Islet precursor cell (in vitro differentiated cells): ENCODE measurements around the gene TANGO2.
A peak's percentile ranks its signal among the peaks of the same experiment; 100 is the strongest.

Experiments
- DNase-seq: peaks from one replicate; pipeline ENCODE4 v3.0.0-alpha.2; 2018

The TANGO2 gene

GRCh38 chr22:20014526-20015186 is 6.3 kb upstream of the TANGO2 start:
- DNase-seq: peak; percentile 45

- DNase-seq: no peak
Measured at GRCh38 chr22:20015187-20015625, 5.7 kb upstream of the TANGO2 start.

- DNase-seq: peak; percentile 68
Measured at GRCh38 chr22:20015971-20016733, 4.8 kb upstream of the TANGO2 start.

DNA sequence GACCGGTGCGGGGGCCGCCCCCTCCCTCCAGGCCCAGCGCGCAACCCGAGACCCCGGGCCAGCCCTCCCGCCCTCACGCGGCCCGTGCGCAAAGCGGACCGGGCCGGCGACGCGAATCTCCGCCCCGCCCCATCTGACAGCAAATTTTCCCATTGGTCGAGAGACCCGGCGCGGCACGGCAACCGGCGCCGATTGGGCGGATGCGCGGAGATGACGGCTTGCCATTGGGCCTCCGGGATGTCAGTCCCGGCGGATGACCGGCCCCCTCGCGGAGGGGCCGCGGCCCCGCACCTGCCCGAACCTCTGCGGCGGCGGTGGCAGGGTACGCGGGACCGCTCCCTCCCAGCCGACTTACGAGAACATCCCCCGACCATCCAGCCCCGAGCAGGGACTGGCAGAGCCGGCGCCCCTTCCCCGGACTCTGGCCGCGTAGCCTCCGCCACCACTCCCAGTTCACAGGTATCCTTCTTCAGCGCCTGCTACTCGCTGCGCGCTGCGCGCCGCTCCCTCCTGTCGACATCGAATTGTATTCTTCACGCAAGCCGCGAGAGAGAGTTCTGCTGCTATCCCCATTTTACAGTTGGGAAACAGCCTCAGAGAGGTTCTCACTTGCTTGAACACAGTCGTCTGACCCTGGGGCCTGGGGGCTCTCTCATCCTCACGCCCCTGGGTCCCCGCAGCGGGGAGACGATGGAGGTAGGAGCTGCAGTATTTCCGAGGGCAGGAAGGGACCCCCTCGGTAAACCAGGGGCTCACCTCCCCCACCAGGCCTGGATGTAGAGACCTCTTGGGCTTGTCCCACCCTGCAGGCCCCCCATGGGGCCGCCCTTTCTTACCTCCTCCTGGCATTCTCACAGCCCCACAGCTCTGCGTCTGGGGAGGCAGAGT is 3.9 kb upstream of the TANGO2 start, which contains the start of gene ARVCF:
Gene ARVCF (minus strand): TSS at position 90 of the 888 bp plus-strand sequence. CDS start 26,029 bp downstream, outside the sequence.
- peak; percentile 92 for DNase-seq

DNA sequence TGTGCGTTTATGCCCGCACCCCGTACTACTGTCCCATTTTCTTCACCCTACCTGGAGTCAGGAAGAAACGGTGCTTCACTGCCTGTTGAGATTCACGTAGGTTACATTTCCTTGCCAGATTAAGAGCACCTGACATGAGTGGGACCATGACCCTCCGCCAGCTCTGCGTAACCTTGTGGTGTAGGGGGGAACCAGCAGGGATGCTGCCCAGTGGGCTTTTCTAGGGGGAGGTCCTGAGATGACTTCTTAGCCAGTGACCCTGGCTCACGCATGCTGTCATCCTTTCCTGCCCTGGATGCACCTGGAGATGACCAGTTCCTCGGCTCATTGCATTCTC is 3.3 kb upstream of the TANGO2 start:
- DNase-seq: no peak

DNA sequence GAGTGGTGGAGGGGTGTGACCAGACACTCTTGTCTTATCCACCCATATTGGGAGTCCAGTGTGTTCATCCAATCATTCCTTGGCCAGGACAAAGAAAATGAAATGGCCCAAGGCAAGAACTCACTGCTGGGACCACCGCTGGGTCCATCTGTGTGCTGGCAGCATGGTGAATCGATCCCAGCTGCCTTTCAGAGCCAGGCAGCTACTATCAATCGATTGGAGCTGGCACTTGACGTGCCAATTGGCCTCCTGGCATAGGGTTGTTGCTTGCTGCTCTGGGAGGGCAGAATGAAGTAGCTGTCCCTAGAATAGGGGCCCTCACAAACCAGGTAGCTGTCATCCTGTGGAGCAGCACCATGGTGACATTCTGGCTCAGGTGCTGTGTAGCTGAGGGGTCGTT is 2.9 kb upstream of the TANGO2 start:
- DNase-seq: no peak

DNA sequence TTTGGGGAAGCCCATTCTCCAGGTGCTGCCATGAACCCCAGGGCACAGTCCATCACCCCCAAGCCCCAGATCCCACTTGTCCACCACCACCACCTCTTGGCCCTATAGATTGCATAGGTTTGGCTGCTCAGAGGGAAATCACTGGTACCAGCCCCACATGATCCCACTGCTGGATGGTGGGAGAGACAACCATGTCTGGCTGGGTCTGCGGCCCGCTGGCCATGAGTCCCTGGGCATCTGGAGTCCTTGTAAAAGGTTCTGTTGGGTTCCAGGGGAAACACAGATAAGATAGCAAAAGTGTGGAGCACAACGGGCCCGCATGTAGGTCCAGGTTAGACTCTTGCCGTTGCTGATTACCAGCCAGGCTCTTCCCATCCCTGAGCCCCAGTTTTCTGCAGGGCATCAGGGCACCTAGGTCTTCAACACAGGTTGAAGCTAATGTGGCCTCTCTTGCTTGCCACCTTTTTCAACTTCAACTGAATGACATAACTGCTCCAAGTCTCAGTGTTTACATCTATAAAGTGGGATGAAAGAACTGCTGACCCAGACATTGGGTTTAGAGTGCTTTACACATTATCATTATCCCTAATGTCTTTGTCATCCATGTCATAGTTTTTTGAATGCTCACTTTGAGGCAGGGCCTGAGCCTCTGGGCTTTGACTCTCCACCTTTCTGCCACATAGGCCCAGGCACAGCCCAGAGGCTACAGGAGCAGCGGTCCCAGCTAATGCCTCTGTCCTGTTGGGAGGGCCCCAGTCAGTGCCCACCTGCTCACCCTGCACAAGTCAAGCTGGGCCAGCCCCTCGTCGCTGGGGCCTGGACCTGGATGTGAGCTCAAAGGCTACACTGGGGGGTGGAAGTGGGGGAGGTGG is 1.0 kb upstream of the TANGO2 start:
- DNase-seq: no peak

GRCh38 chr22:20021196-20022181 is 579 bp downstream of the TANGO2 start:
- peak; percentile 65 for DNase-seq

- DNase-seq: peak; percentile 47
Measured at GRCh38 chr22:20022231-20022977, 1.5 kb downstream of the TANGO2 start.

- peak; percentile 24 for DNase-seq
Measured at GRCh38 chr22:20022978-20023613, 2.2 kb downstream of the TANGO2 start.

- peak; percentile 50 for DNase-seq
Measured at GRCh38 chr22:20024225-20024624, 3.3 kb downstream of the TANGO2 start.

GRCh38 chr22:20024650-20025397 is 3.9 kb downstream of the TANGO2 start:
- peak; percentile 36 for DNase-seq

DNA sequence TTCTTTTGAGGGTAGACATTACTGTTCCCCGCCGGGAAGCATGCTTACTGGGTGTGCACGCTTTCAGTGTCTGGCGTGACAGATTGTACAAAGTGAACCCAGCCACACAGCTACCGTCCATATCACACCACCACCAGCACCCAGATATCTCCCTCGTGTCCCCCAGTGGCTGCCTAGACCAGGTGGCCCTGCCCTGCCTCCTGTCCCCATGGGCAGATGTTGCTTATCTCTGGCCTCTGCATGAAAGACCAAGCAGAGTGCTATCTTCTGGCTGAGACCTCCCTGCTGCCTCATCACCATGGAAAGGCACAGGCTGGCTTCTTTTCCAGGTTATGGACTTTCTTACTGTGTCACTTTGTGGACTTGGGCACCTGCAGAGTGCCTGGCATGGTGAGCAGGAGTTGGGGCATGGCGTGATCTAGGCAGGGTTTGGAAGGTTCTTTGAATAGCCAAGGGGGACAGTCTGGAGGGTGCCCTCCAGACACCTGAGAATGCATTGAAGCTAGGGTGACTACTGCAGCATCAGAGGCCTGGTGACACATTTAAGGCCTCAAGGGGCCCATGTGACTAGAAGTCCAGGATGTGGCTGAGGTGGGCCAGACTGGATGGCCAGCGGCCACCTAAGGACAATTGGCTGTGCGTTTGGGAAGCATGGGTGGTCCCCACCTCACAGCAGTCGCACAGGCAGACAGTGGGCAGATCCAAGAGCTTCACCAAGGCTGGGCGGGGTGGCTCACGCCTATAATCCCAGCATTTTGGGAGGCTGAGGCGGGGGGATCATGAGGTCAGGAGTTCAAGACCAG is 4.7 kb downstream of the TANGO2 start:
- DNase-seq: peak; percentile 35

DNA sequence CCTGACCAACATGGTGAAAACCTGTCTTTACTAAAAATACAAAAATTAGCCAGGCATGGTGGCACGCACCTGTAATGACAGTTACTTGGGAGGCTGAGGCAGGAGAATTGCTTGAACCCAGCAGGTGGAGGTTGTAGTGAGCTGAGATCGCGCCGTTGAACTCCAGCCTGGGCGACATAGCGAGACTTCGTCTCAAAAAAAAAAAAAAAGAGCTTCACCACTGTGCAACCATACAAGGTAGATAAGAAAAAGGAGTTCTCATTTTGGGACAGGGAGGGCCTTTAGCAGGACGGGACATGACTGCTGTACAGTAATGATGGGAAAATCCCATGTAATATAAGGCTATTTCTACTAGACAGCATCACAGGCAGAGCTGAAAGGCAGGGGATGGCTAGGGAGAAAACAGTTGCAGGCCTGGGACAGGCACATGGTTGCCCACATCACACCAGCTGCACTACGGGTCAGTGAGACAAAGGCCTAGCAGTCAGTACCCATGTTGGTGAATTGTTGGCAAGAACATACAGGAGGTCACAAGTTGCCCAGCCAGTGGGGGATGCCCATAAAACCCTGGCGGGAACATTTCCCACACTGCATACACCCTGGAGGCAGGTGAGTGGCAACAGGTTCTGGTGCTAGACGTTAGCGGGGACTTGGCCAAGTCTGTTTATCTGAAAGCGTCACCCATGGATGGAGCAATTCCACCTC is 5.4 kb downstream of the TANGO2 start:
- peak; percentile 31 for DNase-seq

- DNase-seq: peak; percentile 28
Measured at GRCh38 chr22:20026996-20027601, 6.2 kb downstream of the TANGO2 start.

GRCh38 chr22:20027966-20028854 is 7.3 kb downstream of the TANGO2 start:
- DNase-seq: peak; percentile 41
